Activated B cell treated with CpG ODN at 0.5 μM for 24 hours (primary cell): ENCODE measurements around the gene SUGCT. TPM values are rescaled to one million over a fixed set of nuclear protein-coding genes. Genes with fewer than 3 reads are reported as not detected.

Experiments used
- ATAC-seq: fragments of 200-7000 bp; cut with Tn5 transposase; one replicate; pipeline ENCODE4 v1.10.0; 2021; ENCODE audit warnings: low read depth, mild to moderate bottlenecking, moderate library complexity
- CTCF ChIA-PET: fragments of 350-600 bp; sonication (Branson Sonifier 250); formaldehyde crosslinking; loops from one replicate; lab custom pipeline; 2021; ENCODE audit warnings: antibody characterized with exemption; lab: Charles Lee
- POLR2A ChIA-PET: fragments of 350-600 bp; sonication (Branson Sonifier 250); formaldehyde crosslinking; loops from one replicate; lab custom pipeline; 2021; ENCODE audit warnings: antibody characterized with exemption; lab: Charles Lee
- DNase-seq: peaks from one replicate; pipeline ENCODE4 v3.0.0; 2022
- H3K27ac Mint-ChIP-seq: one replicate; pipeline ENCODE4 v1.8.0; 2020; ENCODE audit warnings: mixed read lengths
- H3K27me3 Mint-ChIP-seq: one replicate; pipeline ENCODE4 v1.8.0; 2021; ENCODE audit warnings: mixed read lengths
- H3K36me3 Mint-ChIP-seq: one replicate; pipeline ENCODE4 v1.8.0; 2021; ENCODE audit warnings: low read depth, mixed read lengths
- H3K4me1 Mint-ChIP-seq: one replicate; pipeline ENCODE4 v1.8.0; 2021; ENCODE audit warnings: mixed read lengths
- H3K4me3 Mint-ChIP-seq: one replicate; pipeline ENCODE4 v1.8.0; 2020; ENCODE audit warnings: mild to moderate bottlenecking, mixed read lengths
- H3K9me3 Mint-ChIP-seq: one replicate; pipeline ENCODE4 v1.8.0; 2020; ENCODE audit warnings: mixed read lengths
- intact Hi-C: fragments of 100-400 bp; cut with micrococcal nuclease; formaldehyde crosslinking; loops from one replicate; pipeline ENCODE4 v1.15.1; 2024
- total RNA-seq: library from RNA; stranded (reverse); gene quantifications from 2 replicates; pipeline ENCODE4 v1.2.3, GENCODE V29; 2022
- TF ChIP-seq, protein P1 (sequence below): fragments of 200-600 bp; IDR thresholded peaks from one replicate; pipeline ENCODE4 v1.8.0; 2022; ENCODE audit warnings: antibody characterized with exemption, mild to moderate bottlenecking

Gene SUGCT
- total RNA-seq, 1 donor from 2014 or later = 1.3 TPM

DNA sequence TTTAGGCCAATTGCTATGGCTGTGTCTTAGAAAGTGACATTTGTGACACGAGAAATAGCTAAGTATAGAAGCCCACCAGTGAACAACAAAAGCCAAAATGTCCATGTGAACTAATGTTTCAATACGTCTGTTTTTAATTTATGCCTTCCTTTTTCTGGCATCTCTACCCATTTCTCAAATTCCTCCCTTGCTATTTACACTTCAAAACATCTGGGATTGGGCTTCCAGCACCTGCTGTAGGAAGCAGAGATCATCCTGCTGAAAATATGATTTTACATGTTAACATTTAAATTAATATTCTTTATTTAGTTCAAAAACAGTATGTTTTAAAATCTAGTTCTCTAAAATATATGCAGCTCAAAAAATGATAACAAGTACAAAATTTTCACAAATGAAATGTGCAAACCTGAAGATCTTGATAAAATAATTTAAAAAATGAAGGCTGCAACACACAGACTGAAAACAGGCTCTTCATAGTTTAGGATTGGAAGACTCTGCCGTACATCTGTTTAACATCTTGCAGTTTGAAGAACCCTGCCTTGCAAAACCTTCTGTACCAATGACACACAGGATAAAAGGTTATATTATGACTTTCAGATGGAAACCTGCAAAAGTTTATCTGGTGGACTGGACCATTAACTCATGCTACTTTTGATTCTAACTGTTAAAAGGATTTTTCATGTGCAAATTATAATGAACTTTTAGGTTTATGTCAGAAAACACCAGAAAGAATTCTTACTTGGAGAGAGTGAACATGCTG, 408.4 kb downstream of the SUGCT start:
- intact Hi-C loops = no loop called here
- CTCF ChIA-PET = no interaction called here
- no peak for ATAC-seq
- Mint-ChIP-seq H3K9me3 (no peaks in the 10 kb centered on the region), H3K4me3 (no peak overlapping the region), H3K36me3 (no peaks in the 10 kb centered on the region), H3K27me3 (no peaks in the 10 kb centered on the region), H3K4me1 (no peaks in the 10 kb centered on the region), H3K27ac (no peak overlapping the region)
- TF ChIP-seq, protein P1, sequence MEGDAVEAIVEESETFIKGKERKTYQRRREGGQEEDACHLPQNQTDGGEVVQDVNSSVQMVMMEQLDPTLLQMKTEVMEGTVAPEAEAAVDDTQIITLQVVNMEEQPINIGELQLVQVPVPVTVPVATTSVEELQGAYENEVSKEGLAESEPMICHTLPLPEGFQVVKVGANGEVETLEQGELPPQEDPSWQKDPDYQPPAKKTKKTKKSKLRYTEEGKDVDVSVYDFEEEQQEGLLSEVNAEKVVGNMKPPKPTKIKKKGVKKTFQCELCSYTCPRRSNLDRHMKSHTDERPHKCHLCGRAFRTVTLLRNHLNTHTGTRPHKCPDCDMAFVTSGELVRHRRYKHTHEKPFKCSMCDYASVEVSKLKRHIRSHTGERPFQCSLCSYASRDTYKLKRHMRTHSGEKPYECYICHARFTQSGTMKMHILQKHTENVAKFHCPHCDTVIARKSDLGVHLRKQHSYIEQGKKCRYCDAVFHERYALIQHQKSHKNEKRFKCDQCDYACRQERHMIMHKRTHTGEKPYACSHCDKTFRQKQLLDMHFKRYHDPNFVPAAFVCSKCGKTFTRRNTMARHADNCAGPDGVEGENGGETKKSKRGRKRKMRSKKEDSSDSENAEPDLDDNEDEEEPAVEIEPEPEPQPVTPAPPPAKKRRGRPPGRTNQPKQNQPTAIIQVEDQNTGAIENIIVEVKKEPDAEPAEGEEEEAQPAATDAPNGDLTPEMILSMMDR = no peak
- POLR2A ChIA-PET = no interaction called here
- no peak for DNase-seq

DNA sequence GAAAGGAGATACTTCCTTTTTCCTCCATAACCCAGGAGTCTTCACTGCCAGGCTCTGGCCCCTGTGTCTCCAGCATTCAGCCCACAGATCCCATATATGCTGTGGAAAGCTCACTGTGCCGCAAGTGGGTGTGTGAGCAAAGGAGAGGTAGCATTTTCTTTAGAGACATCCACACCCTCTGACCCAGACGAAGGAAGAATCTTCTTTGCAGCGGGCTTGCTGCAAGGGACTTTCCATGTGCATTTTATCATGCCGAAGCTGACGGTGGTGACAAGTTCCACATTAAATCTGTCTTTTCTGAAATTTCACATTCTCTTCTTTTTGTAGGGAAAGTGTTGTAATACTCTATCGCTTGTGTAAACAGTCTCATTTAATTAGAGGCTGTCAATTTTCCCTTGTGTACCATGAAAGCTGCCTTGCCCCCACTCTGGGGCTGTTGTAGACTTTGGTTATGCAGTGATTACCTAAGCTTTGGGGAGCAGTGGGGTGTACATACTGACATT, 409.5 kb downstream of the SUGCT start:
- no peaks in the 10 kb centered on the region for H3K36me3 Mint-ChIP-seq
- H3K9me3 Mint-ChIP-seq = no peaks in the 10 kb centered on the region
- DNase-seq (no peak), ATAC-seq (no peak)
- intact Hi-C loops = no loop called here
- ChIA-PET CTCF (no interaction called here), POLR2A (no interaction called here)
- H3K4me1 Mint-ChIP-seq = no peaks in the 10 kb centered on the region
- H3K27ac Mint-ChIP-seq = no peak overlapping the region
- no peak overlapping the region for H3K4me3 Mint-ChIP-seq
- no peaks in the 10 kb centered on the region for H3K27me3 Mint-ChIP-seq
- TF ChIP-seq, protein P1 = no peak

DNA sequence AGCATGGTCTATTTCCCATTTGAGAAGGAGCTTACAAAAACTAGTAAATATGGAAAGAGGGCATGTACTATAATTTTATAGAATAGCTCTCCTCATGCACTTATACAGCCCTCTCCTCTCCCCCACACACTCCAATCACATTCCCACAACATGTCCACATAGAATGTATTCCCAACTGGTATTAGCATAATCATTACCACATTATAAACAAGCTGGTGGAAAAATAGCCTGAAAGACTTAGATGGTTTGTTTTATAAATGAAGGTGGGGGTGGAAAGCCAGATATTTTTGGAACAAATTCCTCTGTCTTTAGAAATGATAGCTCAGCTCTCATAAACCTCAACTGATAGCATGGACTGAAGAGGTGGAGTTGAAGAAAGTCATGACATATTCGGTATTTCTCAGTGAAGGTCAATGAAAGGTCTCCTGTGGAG, 410.1 kb downstream of the SUGCT start:
- Mint-ChIP-seq H3K27me3 (no peaks in the 10 kb centered on the region), H3K4me3 (no peak overlapping the region), H3K4me1 (no peaks in the 10 kb centered on the region), H3K9me3 (no peaks in the 10 kb centered on the region), H3K36me3 (no peaks in the 10 kb centered on the region), H3K27ac (no peak overlapping the region)
- TF ChIP-seq, protein P1 = no peak
- ATAC-seq (no peak), DNase-seq (no peak)
- intact Hi-C loops = no loop called here
- ChIA-PET CTCF (no interaction called here), POLR2A (no interaction called here)

- POLR2A ChIA-PET = no interaction called here
- Mint-ChIP-seq H3K4me3 (no peak overlapping the region), H3K36me3 (no peaks in the 10 kb centered on the region), H3K4me1 (no peaks in the 10 kb centered on the region), H3K27me3 (no peaks in the 10 kb centered on the region), H3K27ac (no peak overlapping the region), H3K9me3 (no peaks in the 10 kb centered on the region)
- TF ChIP-seq, protein P1 = no peak
- DNase-seq = no peak
- intact Hi-C loops = no loop called here
- CTCF ChIA-PET = no interaction called here
- ATAC-seq = no peak
Measured at GRCh38 chr7:40545739-40546138, 410.9 kb downstream of the SUGCT start.

GRCh38 chr7:40546616-40547501, 412.1 kb downstream of the SUGCT start:
- POLR2A ChIA-PET = no interaction called here
- CTCF ChIA-PET = no interaction called here
- no peaks in the 10 kb centered on the region for H3K36me3 Mint-ChIP-seq
- TF ChIP-seq, protein P1 = no peak
- no peaks in the 10 kb centered on the region for H3K9me3 Mint-ChIP-seq
- no peaks in the 10 kb centered on the region for H3K4me1 Mint-ChIP-seq
- no peaks in the 10 kb centered on the region for H3K27me3 Mint-ChIP-seq
- H3K27ac Mint-ChIP-seq = no peak overlapping the region
- ATAC-seq (no peak), DNase-seq (no peak)
- no peak overlapping the region for H3K4me3 Mint-ChIP-seq
- intact Hi-C loops = no loop called here
